NB4 (cell line): Measurements from ENCODE around the gene WNT6.

Source experiments
- CTCF ChIP-seq: IDR thresholded peaks from one replicate; pipeline ENCODE4 v1.5.1; 2012; ENCODE audit warnings: low read depth, low read length
- POLR2A ChIP-seq: IDR thresholded peaks from 2 replicates; pipeline ENCODE4 v1.6.1; 2011; ENCODE audit warnings: mild to moderate bottlenecking; ENCODE audit not compliant: insufficient read length; ENCODE audit errors: extremely low read depth

- no peak for TF ChIP-seq CTCF
- TF ChIP-seq POLR2A, result no peak
Measured at GRCh38 chr2:218885981-218886947, 26.7 kb downstream of the WNT6 start.
